ENCODE measurements around the gene ESRRB. TPM values are rescaled to one million over a fixed set of nuclear protein-coding genes. Genes with fewer than 3 reads are reported as not detected.

Gene ESRRB
- total RNA-seq, 2 experiments from 2014 or later = 0.47 TPM; not detected in 1

DNA sequence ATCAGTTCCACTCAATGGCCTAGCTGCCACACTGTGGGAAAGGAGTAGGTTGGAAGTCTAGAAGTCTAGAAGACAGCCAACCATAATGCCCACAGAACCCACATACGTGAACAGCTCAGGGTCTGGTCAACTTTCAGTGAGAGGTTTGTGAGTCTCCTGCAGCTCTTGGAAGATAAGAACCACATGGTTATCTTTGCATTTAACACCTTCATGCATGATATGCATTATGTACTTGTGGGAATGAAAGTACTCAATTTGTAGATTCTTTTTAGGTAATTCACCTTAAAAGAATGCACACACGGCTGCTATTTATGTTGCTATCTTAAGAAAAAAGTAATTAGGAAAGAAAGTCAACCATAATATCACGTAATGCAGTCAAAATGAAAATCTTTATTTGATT, 126.7 kb downstream of the ESRRB start:
- Histone ChIP-seq H3K4me2 (ENCODE audit: low read length) (no peak overlapping the region), H3K79me2 (ENCODE audit: insufficient read depth, low read depth, low read length) (no peaks in the 10 kb centered on the region), H3K9me2 (ENCODE audit: insufficient read depth, low read length) (no peaks in the 10 kb centered on the region), H3K9me3 (ENCODE audit: low read length) (no peaks in the 10 kb centered on the region), H3K4me3 (ENCODE audit: low read depth, low read length, poor library complexity, severe bottlenecking) (no peak overlapping the region), H2AFZ (ENCODE audit: low read length) (no peak overlapping the region), H4K20me1 (ENCODE audit: insufficient read depth, low read length) (no peaks in the 10 kb centered on the region), H3K36me3 (ENCODE audit: insufficient read depth, low read length) (no peaks in the 10 kb centered on the region), H3K4me1 (ENCODE audit: insufficient read depth, low read length, poor library complexity, severe bottlenecking) (no peaks in the 10 kb centered on the region), H3K27ac (ENCODE audit: low read depth, low read length, poor library complexity, severe bottlenecking) (no peak overlapping the region)
- intact Hi-C loops (cut with micrococcal nuclease; ENCODE audit: unreplicated experiment) = no loop called here
- TF ChIP-seq EZH2phosphoT487 (IDR thresholded peaks at IDR 0.05; ENCODE audit: borderline replicate concordance, low read depth, low read length) (no peak), CTCF (conservative IDR thresholded peaks at IDR 0.05; ENCODE audit: low read length) (no peak)
- BruUV-seq (replicated peaks) = no TSS peak
- POLR2A ChIA-PET = interaction anchor here (0.6 to 0.7 kb wide), 2 partner anchors 13 to 95 kb away, joined by 3 to 6 read pairs; no protein-coding TSS in a partner anchor
- DNase-seq (ENCODE audit: low spot score) = no peak
- CTCF ChIA-PET (ENCODE audit: unreplicated experiment) = no interaction called here

- CTCF ChIA-PET (ENCODE audit: unreplicated experiment) = no interaction called here
- Histone ChIP-seq H3K4me1 (ENCODE audit: insufficient read depth, low read length, poor library complexity, severe bottlenecking) (no peaks in the 10 kb centered on the region), H4K20me1 (ENCODE audit: insufficient read depth, low read length) (no peaks in the 10 kb centered on the region), H3K4me2 (ENCODE audit: low read length) (no peak overlapping the region), H3K4me3 (ENCODE audit: low read depth, low read length, poor library complexity, severe bottlenecking) (no peak overlapping the region), H3K9me3 (ENCODE audit: low read length) (no peaks in the 10 kb centered on the region), H2AFZ (ENCODE audit: low read length) (no peak overlapping the region), H3K36me3 (ENCODE audit: insufficient read depth, low read length) (no peaks in the 10 kb centered on the region), H3K79me2 (ENCODE audit: insufficient read depth, low read depth, low read length) (no peaks in the 10 kb centered on the region), H3K27ac (ENCODE audit: low read depth, low read length, poor library complexity, severe bottlenecking) (no peak overlapping the region), H3K9me2 (ENCODE audit: insufficient read depth, low read length) (no peaks in the 10 kb centered on the region)
- no TSS peak for BruUV-seq (replicated peaks)
- TF ChIP-seq EZH2phosphoT487 (IDR thresholded peaks at IDR 0.05; ENCODE audit: borderline replicate concordance, low read depth, low read length) = no peak
- no peak for TF ChIP-seq CTCF (conservative IDR thresholded peaks at IDR 0.05; ENCODE audit: low read length)
- POLR2A ChIA-PET = interaction anchor here (0.6 kb wide), 1 partner anchor 970 kb away, joined by 3 read pairs; no protein-coding TSS in a partner anchor
- no peak for DNase-seq (ENCODE audit: low spot score)
- intact Hi-C loops (cut with micrococcal nuclease; ENCODE audit: unreplicated experiment) = no loop called here
These were observed 133.4 kb downstream of the ESRRB start for GRCh38 chr14:76509311-76509710.

DNA sequence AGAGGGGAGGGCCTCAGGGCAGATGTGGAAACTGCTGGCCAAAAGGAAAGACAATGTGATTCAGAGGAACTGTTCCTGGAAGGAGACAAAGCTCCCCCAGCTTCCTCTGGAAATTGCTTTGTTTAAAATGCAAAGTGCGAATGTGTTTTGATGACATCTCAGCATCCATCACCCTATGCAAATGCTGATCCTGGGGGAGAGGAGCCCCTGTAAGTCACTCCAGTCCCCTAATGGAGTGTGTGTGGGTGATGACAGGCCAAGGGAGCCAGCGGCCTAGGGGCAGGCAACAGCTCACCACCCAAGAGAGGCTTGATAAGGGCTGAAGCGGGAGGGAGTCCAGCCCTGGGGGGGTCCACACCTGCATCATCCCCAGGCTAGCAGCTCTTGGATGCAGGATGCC, 134.2 kb downstream of the ESRRB start:
- Histone ChIP-seq H3K4me1 (ENCODE audit: insufficient read depth, low read length, poor library complexity, severe bottlenecking) (no peaks in the 10 kb centered on the region), H3K27ac (ENCODE audit: low read depth, low read length, poor library complexity, severe bottlenecking) (no peak overlapping the region), H3K4me3 (ENCODE audit: low read depth, low read length, poor library complexity, severe bottlenecking) (no peak overlapping the region), H2AFZ (ENCODE audit: low read length) (no peak overlapping the region), H3K4me2 (ENCODE audit: low read length) (no peak overlapping the region), H3K9me2 (ENCODE audit: insufficient read depth, low read length) (no peaks in the 10 kb centered on the region), H3K9me3 (ENCODE audit: low read length) (no peaks in the 10 kb centered on the region), H4K20me1 (ENCODE audit: insufficient read depth, low read length) (no peaks in the 10 kb centered on the region), H3K36me3 (ENCODE audit: insufficient read depth, low read length) (no peaks in the 10 kb centered on the region), H3K79me2 (ENCODE audit: insufficient read depth, low read depth, low read length) (no peaks in the 10 kb centered on the region)
- BruUV-seq (replicated peaks) = no TSS peak
- ChIA-PET POLR2A (no interaction called here), CTCF (ENCODE audit: unreplicated experiment) (no interaction called here)
- DNase-seq (ENCODE audit: low spot score) = no peak
- intact Hi-C loops (cut with micrococcal nuclease; ENCODE audit: unreplicated experiment) = no loop called here
- TF ChIP-seq EZH2phosphoT487 (IDR thresholded peaks at IDR 0.05; ENCODE audit: borderline replicate concordance, low read depth, low read length) (no peak), CTCF (conservative IDR thresholded peaks at IDR 0.05; ENCODE audit: low read length) (no peak)
